ENCODE measurements around the gene SLC28A3.

DNA sequence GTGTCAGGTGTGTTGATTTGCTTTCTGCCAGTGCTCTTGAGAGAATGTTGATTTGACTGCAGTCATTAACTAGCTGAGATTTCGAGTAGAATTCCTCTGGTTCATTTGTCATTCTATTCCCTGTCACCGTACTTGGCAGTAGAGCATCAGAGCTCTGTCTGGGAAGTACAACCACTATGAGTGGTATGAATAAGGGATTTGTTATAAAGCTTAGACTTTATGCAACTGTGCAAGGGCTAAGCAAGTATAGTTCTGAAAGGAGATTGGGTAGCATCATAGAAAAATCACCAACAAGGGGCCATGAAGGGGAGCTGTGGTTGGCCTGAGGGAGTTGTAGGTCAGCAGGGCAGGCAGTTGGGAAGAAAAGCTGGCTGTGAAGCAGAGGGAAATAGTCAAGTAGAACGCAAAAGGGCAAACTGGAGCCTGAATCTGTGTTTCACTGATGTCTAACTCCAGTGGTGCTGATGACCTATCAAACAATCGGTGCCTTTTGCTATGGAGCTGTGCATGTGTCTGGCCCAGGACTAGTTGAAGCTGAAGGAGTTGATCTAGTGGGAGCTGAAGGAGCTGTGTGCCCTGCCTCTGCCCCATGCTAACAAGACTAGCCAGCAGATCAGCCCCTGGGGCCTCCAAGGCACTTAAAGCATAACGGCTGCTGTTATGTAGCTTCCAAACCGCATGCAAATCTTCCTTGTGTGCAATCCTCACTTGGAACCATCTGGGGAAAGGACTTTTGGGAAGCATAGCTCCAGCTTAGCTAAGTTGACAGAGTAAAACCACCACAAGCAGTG is 110.0 kb downstream of the SLC28A3 start:
- no peak for TF ChIP-seq EZH2 (IDR thresholded peaks at IDR 0.05; ENCODE audit: low read depth, unreplicated experiment)
- TF ChIP-seq, protein P1, sequence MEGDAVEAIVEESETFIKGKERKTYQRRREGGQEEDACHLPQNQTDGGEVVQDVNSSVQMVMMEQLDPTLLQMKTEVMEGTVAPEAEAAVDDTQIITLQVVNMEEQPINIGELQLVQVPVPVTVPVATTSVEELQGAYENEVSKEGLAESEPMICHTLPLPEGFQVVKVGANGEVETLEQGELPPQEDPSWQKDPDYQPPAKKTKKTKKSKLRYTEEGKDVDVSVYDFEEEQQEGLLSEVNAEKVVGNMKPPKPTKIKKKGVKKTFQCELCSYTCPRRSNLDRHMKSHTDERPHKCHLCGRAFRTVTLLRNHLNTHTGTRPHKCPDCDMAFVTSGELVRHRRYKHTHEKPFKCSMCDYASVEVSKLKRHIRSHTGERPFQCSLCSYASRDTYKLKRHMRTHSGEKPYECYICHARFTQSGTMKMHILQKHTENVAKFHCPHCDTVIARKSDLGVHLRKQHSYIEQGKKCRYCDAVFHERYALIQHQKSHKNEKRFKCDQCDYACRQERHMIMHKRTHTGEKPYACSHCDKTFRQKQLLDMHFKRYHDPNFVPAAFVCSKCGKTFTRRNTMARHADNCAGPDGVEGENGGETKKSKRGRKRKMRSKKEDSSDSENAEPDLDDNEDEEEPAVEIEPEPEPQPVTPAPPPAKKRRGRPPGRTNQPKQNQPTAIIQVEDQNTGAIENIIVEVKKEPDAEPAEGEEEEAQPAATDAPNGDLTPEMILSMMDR (conservative IDR thresholded peaks at IDR 0.05; ENCODE audit: low read depth in 2 of 2): no peak
- no peak for TF ChIP-seq POLR2AphosphoS5 (IDR thresholded peaks at IDR 0.05; ENCODE audit: low read depth)
- TF ChIP-seq, protein P2, sequence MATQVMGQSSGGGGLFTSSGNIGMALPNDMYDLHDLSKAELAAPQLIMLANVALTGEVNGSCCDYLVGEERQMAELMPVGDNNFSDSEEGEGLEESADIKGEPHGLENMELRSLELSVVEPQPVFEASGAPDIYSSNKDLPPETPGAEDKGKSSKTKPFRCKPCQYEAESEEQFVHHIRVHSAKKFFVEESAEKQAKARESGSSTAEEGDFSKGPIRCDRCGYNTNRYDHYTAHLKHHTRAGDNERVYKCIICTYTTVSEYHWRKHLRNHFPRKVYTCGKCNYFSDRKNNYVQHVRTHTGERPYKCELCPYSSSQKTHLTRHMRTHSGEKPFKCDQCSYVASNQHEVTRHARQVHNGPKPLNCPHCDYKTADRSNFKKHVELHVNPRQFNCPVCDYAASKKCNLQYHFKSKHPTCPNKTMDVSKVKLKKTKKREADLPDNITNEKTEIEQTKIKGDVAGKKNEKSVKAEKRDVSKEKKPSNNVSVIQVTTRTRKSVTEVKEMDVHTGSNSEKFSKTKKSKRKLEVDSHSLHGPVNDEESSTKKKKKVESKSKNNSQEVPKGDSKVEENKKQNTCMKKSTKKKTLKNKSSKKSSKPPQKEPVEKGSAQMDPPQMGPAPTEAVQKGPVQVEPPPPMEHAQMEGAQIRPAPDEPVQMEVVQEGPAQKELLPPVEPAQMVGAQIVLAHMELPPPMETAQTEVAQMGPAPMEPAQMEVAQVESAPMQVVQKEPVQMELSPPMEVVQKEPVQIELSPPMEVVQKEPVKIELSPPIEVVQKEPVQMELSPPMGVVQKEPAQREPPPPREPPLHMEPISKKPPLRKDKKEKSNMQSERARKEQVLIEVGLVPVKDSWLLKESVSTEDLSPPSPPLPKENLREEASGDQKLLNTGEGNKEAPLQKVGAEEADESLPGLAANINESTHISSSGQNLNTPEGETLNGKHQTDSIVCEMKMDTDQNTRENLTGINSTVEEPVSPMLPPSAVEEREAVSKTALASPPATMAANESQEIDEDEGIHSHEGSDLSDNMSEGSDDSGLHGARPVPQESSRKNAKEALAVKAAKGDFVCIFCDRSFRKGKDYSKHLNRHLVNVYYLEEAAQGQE (IDR thresholded peaks at IDR 0.05; ENCODE audit: unreplicated experiment): no peak
- no peak for TF ChIP-seq EZH2phosphoT487 (IDR thresholded peaks at IDR 0.05; ENCODE audit: unreplicated experiment)
- TF ChIP-seq JUNB (IDR thresholded peaks at IDR 0.05; ENCODE audit: unreplicated experiment): no peak
- no peak for TF ChIP-seq ZNF331 (CRISPR knock-in tag; IDR thresholded peaks at IDR 0.05; ENCODE audit: low read depth)

Measured in GM23338 (cell line).